SKM-1 (cell line): Measurements from ENCODE around the gene CCM2L.

Source experiments
- DNase-seq: peaks from one replicate; lab custom pipeline; 2025; ENCODE audit not compliant: unreplicated experiment; lab: John Stamatoyannopoulos, UW

The CCM2L gene

DNA sequence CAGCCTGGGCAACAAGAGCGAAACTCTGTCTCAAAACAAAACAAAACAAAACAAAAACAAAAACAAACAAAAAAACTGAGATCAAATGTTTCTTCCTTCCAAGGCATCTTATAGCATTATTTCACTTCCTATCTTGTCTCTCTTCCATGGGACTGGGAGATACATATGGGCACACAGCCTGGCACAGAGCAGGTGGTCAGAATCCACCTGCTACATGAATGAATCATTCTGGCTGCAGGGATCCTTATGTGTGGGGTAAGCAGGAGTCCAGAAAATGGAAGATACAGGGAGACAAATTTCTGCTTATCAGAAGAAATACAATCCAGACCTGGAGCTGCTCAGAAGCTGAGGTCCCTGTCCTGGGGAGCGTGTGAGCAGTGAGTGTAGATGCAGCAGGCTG lies 18.2 kb upstream of the CCM2L start:
- no peak for DNase-seq

DNA sequence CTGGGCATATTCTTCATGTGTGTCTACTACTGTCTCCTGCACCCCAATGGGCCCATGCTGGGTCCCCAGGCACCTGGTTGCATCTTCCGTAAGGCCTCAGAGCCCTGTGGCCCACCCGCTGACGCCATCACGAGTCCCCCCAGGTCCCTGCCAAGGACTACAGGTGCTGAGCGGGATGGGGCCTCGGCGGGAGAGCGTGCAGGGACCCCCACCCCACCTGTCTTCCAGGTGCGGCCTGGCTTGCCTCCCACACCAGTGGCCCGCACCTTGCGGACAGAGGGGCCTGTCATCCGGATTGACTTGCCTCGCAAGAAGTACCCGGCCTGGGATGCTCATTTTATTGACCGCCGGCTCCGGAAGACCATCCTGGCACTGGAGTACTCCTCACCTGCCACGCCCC lies 13.2 kb upstream of the CCM2L start:
- no peak for DNase-seq

DNA sequence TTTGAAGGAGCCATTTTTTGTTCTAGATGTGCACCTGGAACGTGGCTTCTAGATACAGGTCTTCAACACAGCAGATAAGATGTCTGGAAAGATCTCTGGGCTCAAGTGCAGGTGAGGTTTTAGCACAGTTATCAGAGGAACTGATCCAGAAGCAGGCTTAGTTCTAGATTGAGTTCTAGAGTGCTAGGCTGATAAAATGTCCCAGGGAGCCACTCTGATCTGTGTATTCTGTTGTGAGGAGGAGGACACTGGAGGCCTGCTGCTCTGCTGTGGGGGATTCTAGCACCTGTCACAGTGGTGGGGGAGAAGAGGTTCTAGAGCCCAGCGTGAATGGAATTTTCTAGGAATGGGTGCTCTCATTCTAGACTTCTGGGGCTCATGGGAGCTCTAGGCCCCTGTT lies 12.0 kb upstream of the CCM2L start:
- DNase-seq: no peak

DNA sequence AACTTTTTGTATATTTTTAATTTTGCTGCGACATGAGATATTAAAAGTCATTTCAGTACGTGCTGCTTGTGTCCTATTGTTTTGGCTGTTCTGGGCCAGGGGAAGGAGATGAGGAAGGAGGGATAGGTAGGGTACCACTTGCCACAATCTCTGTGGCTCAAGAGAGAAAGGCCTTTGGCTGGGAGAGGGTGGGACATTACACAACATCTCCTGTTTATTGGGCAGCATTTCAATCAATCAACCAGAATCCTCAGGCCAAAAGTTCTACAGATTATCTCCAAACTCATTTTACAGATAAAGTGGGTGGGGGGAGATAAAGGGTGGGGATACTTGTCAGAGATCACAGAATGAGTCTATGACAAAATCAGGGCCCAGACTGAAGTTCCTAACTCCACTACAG lies 6.9 kb upstream of the CCM2L start:
- DNase-seq: no peak

DNA sequence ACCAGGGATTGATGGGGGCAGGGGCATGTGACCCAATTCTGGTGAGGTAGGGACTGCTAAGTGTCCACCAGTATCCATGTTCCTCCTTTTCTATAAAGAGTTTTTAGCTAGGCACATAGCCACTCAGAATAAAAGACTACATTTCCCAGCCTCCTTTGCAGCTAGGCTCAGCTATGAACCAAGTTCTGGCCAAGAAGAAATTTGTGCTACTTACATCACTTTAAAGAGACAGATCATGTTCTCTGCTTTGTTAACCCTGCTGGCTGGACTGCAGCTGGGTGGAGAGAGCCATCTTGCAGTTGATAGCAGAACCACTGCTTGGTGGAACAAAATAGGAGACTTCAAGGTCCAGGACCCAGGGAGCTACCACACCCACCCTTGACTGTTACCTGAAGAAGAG lies 5.3 kb upstream of the CCM2L start:
- DNase-seq: no peak

DNA sequence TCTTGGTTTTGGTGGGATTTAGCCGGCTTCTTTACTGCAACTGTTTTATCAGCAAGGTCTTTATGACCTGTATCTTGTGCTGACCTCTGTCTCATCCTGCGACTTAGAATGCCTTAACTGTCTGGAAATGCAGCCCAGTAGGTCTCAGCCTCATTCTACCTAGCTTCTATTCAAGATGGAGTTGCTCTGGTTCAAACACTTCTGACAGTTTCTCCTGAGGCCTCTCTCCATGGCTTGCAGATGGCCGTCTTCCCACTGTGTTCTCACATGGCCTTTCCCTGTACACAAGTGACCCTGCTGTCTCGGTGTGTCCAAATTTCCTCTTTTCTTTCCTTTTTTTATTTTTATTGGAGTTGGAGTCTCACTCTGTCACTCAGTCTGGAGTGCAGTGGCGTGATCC lies 4.2 kb upstream of the CCM2L start:
- no peak for DNase-seq

DNA sequence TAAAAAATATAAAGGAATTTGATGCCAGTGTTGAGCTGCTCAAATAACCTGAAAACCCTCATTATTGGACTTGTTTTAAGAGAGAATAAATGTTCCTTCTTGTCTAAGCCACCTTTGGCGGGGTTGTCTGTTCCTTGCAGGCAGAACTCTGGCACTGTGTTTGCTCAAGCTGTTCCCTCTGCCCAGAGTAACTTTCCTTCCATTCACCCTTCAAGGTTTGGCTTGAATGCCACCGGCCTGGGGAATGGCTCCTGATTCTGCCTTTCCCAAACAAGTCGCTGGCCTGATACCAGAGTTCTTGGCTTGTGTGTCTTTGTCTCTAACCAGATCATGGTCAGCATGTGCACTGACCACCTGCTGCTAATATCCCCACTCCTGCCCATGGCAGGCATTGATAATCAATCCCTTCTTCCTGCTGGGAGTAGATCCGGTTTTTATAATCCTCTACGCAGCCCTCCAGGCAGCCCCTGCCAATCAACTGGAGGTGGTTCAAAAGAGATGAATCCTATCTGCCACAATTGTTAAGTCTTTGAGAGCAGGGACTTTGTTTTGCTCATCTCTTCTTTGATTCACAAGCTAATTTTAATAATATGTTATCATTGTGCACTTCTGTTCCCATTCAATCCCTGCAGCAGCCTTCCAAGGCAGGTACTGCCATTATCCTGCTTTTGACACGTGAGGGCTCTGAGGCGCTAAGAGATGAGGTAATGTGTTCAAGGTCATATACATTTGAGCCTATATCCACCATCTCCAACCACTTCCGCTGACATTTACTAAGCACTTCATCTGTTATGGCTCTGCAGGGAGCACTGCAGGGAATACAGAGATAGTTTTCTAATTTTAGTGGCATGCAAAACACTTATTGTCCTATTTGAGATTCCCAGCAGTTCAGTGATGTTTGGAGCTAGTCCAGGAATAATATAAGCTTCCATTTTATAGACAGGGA lies 3.1 kb upstream of the CCM2L start:
- DNase-seq: no peak

DNA sequence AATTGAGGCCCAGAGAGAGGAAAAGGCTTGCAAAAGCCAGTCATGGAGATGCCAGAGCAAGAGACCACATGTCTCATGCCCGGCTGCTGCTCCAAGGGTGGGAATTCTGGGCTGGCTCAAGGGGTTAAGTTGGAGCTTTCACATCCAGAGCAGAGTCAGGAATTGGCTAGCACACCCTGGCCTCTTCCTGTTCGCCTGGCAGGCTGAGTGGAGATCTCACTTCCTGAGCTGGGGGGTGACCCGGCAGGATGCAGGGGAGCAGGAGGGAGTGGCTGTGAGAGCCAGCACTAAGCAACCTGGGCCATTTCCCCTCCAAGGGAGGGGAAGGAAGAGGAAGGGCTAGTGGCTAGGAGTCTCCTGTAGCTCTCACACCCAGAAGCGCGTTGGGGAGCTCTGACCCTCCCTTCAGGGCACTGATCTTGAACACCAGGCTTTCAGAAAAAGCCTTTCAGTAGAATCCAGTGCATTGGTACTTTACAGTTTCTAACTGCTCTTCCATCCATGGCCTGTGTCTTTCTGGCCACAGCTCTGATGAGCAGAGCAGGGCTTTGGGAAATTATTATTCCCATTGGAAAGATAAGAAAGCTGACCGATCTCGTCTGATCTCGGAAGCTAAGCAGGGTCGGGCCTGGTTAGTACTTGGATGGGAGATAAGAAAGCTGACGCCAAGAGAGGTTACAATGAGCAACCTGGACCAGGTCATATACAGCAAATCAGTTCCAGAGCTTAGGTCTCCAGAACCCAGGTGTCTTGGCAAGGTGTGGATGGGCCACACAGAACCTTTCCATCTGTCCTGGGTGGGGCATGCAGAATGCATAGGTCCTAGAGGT lies 2.2 kb upstream of the CCM2L start:
- DNase-seq: no peak

DNA sequence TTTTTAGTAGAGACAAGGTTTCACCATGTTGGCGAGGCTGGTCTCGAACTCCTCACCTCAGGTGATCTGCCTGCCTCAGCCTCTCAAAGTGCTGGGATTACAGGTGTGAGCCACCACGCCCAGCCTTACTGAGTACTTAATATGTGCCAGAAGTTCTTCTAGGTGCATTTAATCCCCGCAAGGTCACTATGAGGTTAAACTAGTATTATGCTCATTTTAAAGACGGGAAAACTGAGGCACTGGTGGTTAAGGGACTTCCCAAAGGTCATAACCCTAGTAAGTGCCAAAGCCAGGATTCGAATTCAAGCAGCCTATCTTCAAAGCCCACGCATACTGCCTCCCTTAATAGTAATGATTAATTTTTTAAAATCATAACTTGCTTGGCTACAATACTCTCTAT lies 674 bp upstream of the CCM2L start:
- no peak for DNase-seq

DNA sequence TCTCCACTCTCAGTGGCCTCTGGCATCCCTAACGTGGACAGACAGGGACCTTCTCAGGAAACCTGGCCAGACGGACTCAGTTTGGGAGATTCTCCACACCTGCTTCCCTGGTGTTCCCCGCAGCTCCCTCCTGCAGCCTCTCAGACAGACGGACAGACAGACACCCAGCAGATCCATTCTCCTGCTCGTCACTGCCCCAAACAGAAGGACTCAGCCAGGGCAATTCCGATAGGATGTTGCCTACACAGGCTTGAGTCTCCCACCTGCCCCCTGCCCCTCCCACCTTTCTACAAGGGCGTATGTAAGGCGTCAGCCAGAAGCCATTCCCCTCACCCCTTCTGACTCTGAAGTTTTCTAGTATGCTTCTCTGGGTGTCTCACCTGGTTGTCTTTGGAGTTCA lies 428 bp downstream of the CCM2L start:
- DNase-seq: no peak

DNA sequence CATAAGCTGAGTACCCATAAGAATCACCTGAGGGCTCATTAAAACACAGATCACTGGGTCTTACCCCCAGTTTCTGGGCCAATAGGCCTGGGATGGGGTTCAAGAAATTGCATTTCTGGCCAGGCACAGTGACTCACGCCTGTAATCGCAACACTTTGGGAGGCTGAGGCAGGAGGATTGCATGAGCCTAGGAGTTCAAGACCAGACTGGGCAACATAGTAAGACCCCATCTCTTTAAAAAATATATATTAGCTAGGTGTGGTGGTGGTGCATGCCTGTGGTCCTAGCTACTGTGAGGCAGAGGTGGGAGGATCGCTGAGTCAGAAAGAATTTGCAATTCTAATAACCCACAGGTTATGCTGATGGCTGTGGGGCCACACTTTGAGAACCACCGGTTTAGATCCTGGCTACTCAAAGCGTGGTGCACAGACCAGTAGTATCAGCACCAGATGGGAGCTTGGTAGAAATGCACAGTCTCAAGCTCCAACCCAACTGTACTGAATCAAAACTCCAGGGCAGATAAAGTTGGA lies 2.0 kb downstream of the CCM2L start:
- DNase-seq: no peak

DNA sequence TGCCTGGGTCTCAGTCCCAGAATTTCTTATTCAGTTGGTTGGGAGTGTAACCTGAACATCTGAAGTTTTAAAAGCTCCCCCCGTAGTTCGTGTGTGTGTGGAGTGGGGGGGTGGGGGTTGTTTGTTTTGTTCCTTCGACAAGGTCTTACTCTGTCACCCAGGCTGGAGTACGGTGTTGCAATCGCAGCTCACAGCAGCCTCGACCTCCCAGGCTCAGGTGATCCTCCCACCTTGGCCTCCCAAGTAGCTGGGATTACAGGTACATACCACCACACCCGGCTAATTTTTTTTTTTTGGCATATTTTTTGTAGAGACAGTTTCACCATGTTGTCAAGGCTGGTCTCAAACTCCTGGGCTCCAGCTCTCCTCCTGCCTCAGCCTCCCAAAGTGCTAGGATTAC lies 3.1 kb downstream of the CCM2L start:
- no peak for DNase-seq

DNA sequence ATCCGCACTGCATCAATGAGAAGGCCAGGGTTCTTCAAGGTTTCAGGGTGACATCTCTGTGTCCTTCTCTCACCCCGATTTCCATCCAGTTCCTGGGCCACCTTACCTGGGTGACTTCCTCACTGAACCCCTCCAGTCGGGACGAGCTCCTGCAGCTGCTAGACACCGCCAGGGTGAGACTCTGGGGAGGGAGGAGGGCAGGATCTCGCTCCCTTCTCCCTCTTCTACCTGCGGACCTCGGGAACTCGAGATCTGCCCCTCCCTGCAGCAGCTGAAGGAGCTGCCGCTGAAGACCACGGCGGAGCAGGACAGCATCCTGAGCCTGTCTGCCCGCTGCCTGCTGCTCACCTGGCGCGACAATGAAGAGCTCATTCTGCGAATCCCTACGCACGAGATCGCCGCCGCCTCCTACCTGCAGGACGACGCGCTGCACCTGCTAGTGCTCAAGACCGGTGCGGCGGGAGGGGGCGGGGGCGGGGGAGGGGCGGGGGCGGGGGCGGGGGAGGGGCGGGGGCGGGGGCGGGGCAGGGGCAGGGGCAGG lies 7.5 kb downstream of the CCM2L start:
- no peak for DNase-seq

DNA sequence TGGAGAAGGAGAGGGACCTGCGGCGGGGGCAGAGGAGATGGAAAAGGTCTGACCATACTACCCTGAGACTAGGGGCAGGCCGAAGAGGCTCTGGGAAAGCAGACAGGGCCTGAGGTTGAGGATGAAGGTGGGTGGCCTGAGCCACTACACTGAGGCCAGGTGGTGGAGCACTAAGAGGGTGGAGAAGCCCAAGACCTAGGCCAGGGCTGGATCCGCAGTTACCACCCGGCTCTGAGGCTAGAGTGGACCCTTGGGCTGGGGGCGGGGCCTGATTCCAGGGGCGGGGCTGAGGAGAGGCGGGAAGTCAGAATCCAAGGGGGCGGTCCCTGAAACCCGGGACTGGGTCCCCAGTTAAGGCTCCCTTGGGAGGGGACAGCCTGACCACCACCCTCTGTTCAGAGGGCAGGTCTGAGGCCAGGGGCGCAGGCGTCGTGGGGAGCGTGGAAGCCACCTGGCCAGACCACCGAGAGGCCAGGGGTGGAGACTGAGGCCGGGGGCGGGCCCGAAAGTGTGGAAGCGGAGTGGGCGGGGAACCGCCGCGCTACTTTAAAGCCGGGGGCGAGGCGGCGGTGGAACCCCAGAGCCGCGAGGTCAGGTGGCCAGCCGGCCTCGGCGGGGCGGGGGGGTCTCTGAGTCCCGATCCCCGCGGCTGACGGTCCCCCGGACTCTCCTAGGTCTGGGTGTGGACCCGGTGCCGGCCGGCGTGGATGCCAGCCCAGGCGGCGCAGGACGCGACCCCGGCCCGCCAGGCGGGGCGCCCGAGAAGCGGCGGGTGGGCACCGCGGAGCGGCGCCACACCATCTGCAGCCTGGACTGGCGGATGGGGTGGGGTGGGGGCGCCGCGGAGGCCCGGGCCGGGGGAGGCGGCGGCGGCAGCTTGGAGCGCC lies 8.3 kb downstream of the CCM2L start:
- no peak for DNase-seq

DNA sequence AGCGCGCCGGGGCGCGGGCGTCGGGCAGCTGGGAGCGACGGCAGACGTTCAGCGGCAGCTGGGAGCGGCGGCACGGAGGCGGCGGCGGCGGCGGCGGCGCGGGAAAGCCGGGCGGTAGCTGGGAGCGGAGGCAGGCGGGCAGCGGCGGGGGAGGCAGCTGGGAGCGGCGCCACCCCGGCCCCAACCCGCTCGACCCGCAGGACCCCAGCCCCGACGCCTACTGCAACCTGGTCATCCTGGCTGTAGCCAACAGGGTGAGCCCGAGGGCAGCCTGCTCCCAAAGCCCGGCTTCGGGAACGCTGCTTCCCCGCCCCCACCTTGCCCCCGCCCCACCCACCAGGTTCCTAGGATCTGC lies 8.9 kb downstream of the CCM2L start:
- DNase-seq: no peak

DNA sequence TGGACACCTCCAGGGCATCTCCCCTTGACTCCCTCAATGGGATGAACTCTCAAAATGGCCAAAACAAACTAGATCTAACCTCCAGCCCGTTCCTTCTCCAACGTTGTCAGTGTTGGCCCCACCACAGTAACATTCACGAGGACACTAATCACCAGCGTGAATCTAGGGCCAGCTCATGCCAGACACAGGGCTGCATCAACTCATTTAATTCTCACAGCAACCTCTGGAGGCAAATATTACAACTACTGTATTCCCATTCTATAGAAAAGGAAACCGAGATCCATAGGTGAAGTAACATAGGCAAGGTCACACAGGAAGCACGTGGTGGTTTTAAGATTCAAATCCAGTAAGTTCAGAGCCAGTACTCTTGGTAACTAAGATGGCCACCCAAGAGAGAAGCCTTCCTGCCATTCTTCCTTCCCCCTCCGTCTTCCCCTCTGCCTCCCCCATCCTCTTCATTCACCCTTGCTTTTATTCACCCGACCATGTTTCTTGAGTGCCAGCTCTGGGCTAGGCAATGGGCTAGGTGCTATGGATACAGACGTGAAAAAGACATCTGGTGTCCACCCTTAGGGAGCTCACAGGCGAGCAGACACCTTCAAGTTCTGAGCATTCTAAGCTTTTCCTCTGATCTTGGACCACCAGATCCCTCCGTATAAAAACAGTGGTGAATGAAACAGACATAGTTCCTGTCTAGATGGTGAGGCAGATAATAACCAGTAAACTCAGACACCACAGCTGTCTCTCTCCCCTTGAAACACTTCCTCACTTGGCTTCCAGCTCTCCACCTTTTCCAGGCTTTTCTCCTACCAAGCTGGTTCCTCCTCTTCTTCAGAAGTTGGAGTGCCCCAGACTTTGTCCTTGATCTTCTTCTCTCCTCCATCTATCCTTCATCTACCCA lies 9.6 kb downstream of the CCM2L start:
- DNase-seq: no peak

DNA sequence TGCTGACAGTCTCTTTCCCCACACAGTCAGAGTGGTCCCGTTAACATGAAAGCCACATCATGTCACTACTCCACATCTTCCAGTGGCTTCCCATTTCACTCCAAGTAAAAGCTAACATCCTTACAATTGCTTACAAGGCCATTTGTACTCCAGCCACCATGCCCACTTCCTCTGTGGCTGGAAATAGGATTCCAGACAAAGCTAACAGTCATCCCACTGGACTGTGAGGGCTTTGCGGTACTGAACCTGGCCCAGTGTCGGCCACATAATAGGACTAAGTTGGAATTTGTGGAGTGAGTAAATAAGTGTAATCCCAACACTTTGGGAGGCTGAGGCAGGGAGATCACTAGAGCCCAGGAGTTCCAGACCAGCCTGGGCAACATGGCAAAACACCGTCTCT lies 10.9 kb downstream of the CCM2L start:
- DNase-seq: no peak

DNA sequence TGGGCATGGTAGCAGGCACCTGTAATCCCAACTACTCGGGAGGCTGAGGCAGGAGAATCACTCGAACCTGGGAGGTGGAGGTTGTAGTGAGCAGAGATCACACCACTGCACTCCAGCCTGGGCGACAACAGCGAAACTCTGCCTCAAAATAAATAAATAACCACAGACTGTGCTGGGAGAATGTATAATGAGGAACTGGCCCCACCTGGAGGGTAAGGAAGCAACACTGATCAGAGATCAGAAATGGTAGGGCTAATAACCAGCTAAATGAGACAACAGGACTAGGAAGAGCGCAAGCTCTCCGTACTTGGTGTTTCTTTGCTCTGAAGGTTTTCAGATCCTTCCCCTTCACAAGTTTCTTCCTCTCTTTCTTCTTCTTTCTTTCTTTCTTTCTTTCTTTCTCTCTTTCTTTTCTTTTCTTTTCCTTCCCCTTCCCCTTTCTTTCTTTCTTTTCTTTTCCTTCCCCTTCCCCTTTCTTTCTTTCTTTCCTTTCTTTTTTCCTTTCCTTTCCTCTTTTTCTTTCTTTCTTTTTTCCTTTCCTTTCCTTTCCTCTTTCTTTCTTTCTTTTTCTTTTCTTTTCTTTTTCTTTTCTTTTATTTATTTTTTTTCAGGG lies 14.6 kb downstream of the CCM2L start:
- DNase-seq: no peak

DNA sequence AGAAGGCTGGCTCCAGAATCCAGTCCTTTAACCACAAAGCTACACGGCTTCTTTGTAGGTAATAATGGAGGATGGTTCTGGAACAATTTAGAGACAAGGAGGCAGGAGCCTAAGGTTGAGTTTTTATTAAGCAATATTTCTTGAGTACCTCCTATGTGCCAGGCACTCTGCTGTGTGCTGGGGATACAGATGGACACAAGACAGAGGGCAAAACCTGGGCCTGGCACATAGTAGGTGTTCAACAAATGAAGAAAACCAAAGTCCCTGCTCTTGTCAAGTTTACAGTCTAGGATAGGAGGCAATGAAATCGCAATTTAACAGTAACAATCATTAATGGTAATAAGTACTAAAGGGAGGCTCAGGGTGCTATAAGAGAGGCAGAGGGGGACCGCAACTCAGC lies 17.4 kb downstream of the CCM2L start:
- DNase-seq: no peak
